Lung (tissue), 12 donors: Measurements from ENCODE around the gene CALM3. TPM values are rescaled to one million over a fixed set of nuclear protein-coding genes. Genes with fewer than 3 reads are reported as not detected.

Experiments
- ATAC-seq: fragments of 200-7000 bp; cut with Tn5 transposase; one replicate; pipeline ENCODE4 v1.9.1; 2020; ENCODE audit warnings: moderate number of reproducible peaks; ENCODE audit not compliant: insufficient read depth, low FRiP score
- DNase-seq, 3 donors: peaks; one replicate each; pipeline ENCODE4 v3.0.0-alpha.2; 2013 to 2017
- H3K27ac ChIP-seq, 2 donors: one replicate each; pipeline ENCODE4 v1.5.1; 2013; ENCODE audit warnings: mild to moderate bottlenecking in 2 of 2, moderate library complexity in 2 of 2, control low read depth in 1 of 2, inconsistent platforms in 1 of 2, low read depth in 1 of 2, low read length in 1 of 2
- H3K27me3 ChIP-seq, 3 donors: one replicate each; pipeline ENCODE4 v1.5.1; 2013; ENCODE audit warnings: low read length in 2 of 3; ENCODE audit not compliant: control insufficient read depth in 3 of 3, insufficient read depth in 3 of 3
- H3K36me3 ChIP-seq, 4 donors: one replicate each; pipeline ENCODE4 v1.5.1; 2013; ENCODE audit warnings: low read length in 4 of 4, mild to moderate bottlenecking in 1 of 4, moderate library complexity in 1 of 4; ENCODE audit not compliant: control insufficient read depth in 4 of 4, insufficient read depth in 4 of 4
- H3K4me1 ChIP-seq, 5 donors: one replicate each; pipeline ENCODE4 v1.5.1; 2013; ENCODE audit warnings: low read length in 5 of 5, mild to moderate bottlenecking in 2 of 5, moderate library complexity in 1 of 5; ENCODE audit not compliant: control insufficient read depth in 5 of 5, insufficient read depth in 5 of 5
- H3K4me3 ChIP-seq: one replicate; pipeline ENCODE4 v1.5.1; 2013; ENCODE audit warnings: mild to moderate bottlenecking, control low read depth, moderate library complexity
- H3K9ac ChIP-seq, 2 donors: one replicate each; pipeline ENCODE4 v1.5.1; 2013; ENCODE audit warnings: low read length in 2 of 2, control low read depth in 1 of 2; ENCODE audit not compliant: insufficient read depth in 1 of 2
- H3K9me3 ChIP-seq, 4 donors: one replicate each; pipeline ENCODE4 v1.5.1; 2013; ENCODE audit warnings: low read length in 3 of 4, mild to moderate bottlenecking in 1 of 4, moderate library complexity in 1 of 4; ENCODE audit not compliant: control insufficient read depth in 4 of 4, insufficient read depth in 3 of 4
- CTCF ChIP-seq: IDR thresholded peaks from 2 replicates; pipeline ENCODE4 v1.5.1; 2012; ENCODE audit warnings: mild to moderate bottlenecking; ENCODE audit errors: control extremely low read depth, extremely low read depth
- WGBS, 2 donors: extraction: QIAGEN DNeasy Blood & Tissue Kit; methylation state at CpG; one replicate each; pipeline ENCODE4 v1.1.7; 2013; 5-methylcytosine and 5-hydroxymethylcytosine counted together
- polyA plus RNA-seq, 2 donors: library from polyadenylated mRNA; stranded (reverse); fragments of 200-250 nt; gene quantifications; one replicate each; pipeline ENCODE4 v1.2.1, GENCODE V29; 2013
- total RNA-seq, 2 donors: library from RNA; depleted of rRNA in 1 of 2; stranded (reverse); fragments of >200 nt in 1 of 2; gene quantifications; one replicate each; pipeline ENCODE4 v1.2.1, GENCODE V29; 2014 to 2021
- donor health status: control.
- donor health status: control.
- donor health status: Bipolar disorder and iron deficiency.
- donor health status: healthy.
- donor health status: DM: yes; HTN: yes; CAD: no.

The CALM3 gene
- total and polyA plus RNA-seq, 4 donors: 126 to 202 (median 162) TPM

GRCh38 chr19:46578450-46578849 is 22.7 kb upstream of the CALM3 start:
- Histone ChIP-seq H3K27me3 (no peaks in the 10 kb centered on the region), H3K36me3 (no peaks in the 10 kb centered on the region), H3K4me1 (peaks cover 0 to 4% (median 0%) of the 10 kb centered on the region in 5 donors), H3K27ac (no peak overlapping the region), H3K4me3 (no peak overlapping the region), H3K9me3 (no peaks in the 10 kb centered on the region), H3K9ac (no peak overlapping the region)
- TF ChIP-seq CTCF: no peak
- 95 to 98% methylated on average over 4 of the region's 4 CpGs for WGBS, 2 donors
- DNase-seq (no peak), ATAC-seq (no peak)

DNA sequence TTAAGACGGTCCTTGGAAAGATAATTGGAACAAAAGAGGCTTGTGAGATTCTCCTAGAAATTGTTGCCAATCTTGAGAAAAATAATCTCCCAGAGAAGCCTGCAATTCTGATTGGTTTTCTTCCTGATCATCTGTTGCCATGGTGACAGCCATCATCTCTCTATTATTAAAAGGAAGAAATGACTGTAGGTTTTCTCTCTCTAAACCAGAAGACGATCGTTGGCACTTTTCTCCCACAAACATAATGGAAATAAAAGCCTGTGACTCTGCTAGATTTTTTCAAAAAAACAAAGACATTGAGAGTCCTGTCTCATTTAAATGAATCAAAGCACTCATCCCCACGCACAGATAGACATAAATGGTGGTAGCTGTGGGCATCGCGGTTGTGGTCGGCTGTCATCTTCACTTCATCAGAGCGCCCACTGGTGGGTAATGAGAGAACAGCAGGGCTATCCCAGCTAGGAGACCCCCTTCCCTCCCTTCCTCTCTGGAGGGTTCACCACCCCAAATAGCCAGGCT is 21.7 kb upstream of the CALM3 start:
- no peaks in the 10 kb centered on the region for H3K27me3 ChIP-seq
- ATAC-seq (no peak), DNase-seq (peak in 1 of 3 donors; percentile 20)
- H3K9me3 ChIP-seq: no peaks in the 10 kb centered on the region
- peaks cover 0 to 1% (median 0%) of the 10 kb centered on the region in 5 donors for H3K4me1 ChIP-seq
- H3K27ac ChIP-seq: no peak overlapping the region
- 50 to 55% methylated on average over 8 of the region's 8 CpGs for WGBS, 2 donors
- no peak for TF ChIP-seq CTCF
- H3K4me3 ChIP-seq: no peak overlapping the region
- no peaks in the 10 kb centered on the region for H3K36me3 ChIP-seq
- H3K9ac ChIP-seq: no peak overlapping the region

GRCh38 chr19:46580247-46580646 is 20.9 kb upstream of the CALM3 start:
- H3K4me1 ChIP-seq: no peaks in the 10 kb centered on the region
- H3K27ac ChIP-seq: no peak overlapping the region
- no peak for TF ChIP-seq CTCF
- H3K36me3 ChIP-seq: no peaks in the 10 kb centered on the region
- ATAC-seq (no peak), DNase-seq (no peak)
- no peaks in the 10 kb centered on the region for H3K9me3 ChIP-seq
- H3K9ac ChIP-seq: no peak overlapping the region
- 81 to 95% methylated on average over 2 of the region's 2 CpGs for WGBS, 2 donors
- no peaks in the 10 kb centered on the region for H3K27me3 ChIP-seq
- H3K4me3 ChIP-seq: no peak overlapping the region

- H3K9ac ChIP-seq: no peak overlapping the region
- no peaks in the 10 kb centered on the region for H3K27me3 ChIP-seq
- WGBS, 2 donors: 93 to 98% methylated on average over 1 of the region's 1 CpG
- H3K9me3 ChIP-seq: no peaks in the 10 kb centered on the region
- no peaks in the 10 kb centered on the region for H3K4me1 ChIP-seq
- H3K4me3 ChIP-seq: no peak overlapping the region
- ATAC-seq (no peak), DNase-seq (no peak)
- TF ChIP-seq CTCF: no peak
- no peak overlapping the region for H3K27ac ChIP-seq
- no peaks in the 10 kb centered on the region for H3K36me3 ChIP-seq
Measured at GRCh38 chr19:46585539-46585938, 15.6 kb upstream of the CALM3 start.
